ENCODE measurements around the gene TNRC6B. TPM values are rescaled to one million over a fixed set of nuclear protein-coding genes. Genes with fewer than 3 reads are reported as not detected.

The TNRC6B gene
- polyA plus RNA-seq, 1 donor from 2014 or later = 7.6 TPM

GRCh38 chr22:40330086-40330485 lies 152.4 kb downstream of the TNRC6B start:
- Histone ChIP-seq H3K9me2 (ENCODE audit: insufficient read depth, low read length) (no peaks in the 10 kb centered on the region), H3F3A (ENCODE audit: insufficient read depth, low read length, poor library complexity, severe bottlenecking) (no peaks in the 10 kb centered on the region), H4K20me1 (ENCODE audit: insufficient read depth) (no peaks in the 10 kb centered on the region), H3K27me3 (ENCODE audit: insufficient read depth, low read depth, low read length) (no peaks in the 10 kb centered on the region), H3K4me2 (ENCODE audit: low read length) (no peak overlapping the region), H3K27ac (ENCODE audit: low read length) (no peak overlapping the region), H3K36me3 (ENCODE audit: insufficient read depth, low read length) (no peaks in the 10 kb centered on the region), H3K9ac (ENCODE audit: low read length) (no peak overlapping the region), H3K9me3 (ENCODE audit: low read length) (no peaks in the 10 kb centered on the region), H2AFZ (ENCODE audit: low read depth, low read length) (no peak overlapping the region), H3K4me3 (ENCODE audit: low read length) (no peak overlapping the region), H3K79me2 (replicated peaks; ENCODE audit: insufficient read depth, low read length) (no peaks in the 10 kb centered on the region)
- TF ChIP-seq CTCF (IDR thresholded peaks at IDR 0.05; ENCODE audit: poor library complexity, severe bottlenecking) (no peak), SMC3 (conservative IDR thresholded peaks at IDR 0.05; ENCODE audit: poor library complexity) (no peak), MXI1 (conservative IDR thresholded peaks at IDR 0.05; ENCODE audit: poor library complexity, severe bottlenecking) (no peak), RAD21 (conservative IDR thresholded peaks at IDR 0.05) (no peak), POLR2AphosphoS5 (IDR thresholded peaks at IDR 0.05) (no peak), EZH2 (IDR thresholded peaks at IDR 0.05; ENCODE audit: borderline replicate concordance, insufficient read depth, low read length, poor library complexity, severe bottlenecking) (no peak), EP300 (conservative IDR thresholded peaks at IDR 0.05; ENCODE audit: poor library complexity, severe bottlenecking) (no peak), TAF1 (IDR thresholded peaks at IDR 0.05; ENCODE audit: low read depth) (no peak), REST (IDR thresholded peaks at IDR 0.05; ENCODE audit: borderline replicate concordance) (no peak)

GRCh38 chr22:40330615-40331014 lies 152.9 kb downstream of the TNRC6B start:
- TF ChIP-seq POLR2AphosphoS5 (IDR thresholded peaks at IDR 0.05) (no peak), TAF1 (IDR thresholded peaks at IDR 0.05; ENCODE audit: low read depth) (no peak), RAD21 (conservative IDR thresholded peaks at IDR 0.05) (no peak), CTCF (IDR thresholded peaks at IDR 0.05; ENCODE audit: poor library complexity, severe bottlenecking) (no peak), MXI1 (conservative IDR thresholded peaks at IDR 0.05; ENCODE audit: poor library complexity, severe bottlenecking) (no peak), REST (IDR thresholded peaks at IDR 0.05; ENCODE audit: borderline replicate concordance) (no peak), EP300 (conservative IDR thresholded peaks at IDR 0.05; ENCODE audit: poor library complexity, severe bottlenecking) (no peak), EZH2 (IDR thresholded peaks at IDR 0.05; ENCODE audit: borderline replicate concordance, insufficient read depth, low read length, poor library complexity, severe bottlenecking) (no peak), SMC3 (conservative IDR thresholded peaks at IDR 0.05; ENCODE audit: poor library complexity) (no peak)
- H3F3A ChIP-seq (ENCODE audit: insufficient read depth, low read length, poor library complexity, severe bottlenecking) = no peaks in the 10 kb centered on the region

More at GRCh38 chr22:40330615-40331014, 152.9 kb downstream of the TNRC6B start:
- Histone ChIP-seq H3K36me3 (ENCODE audit: insufficient read depth, low read length) (no peaks in the 10 kb centered on the region), H3K27ac (ENCODE audit: low read length) (no peak overlapping the region), H3K9ac (ENCODE audit: low read length) (no peak overlapping the region), H3K9me2 (ENCODE audit: insufficient read depth, low read length) (no peaks in the 10 kb centered on the region), H3K27me3 (ENCODE audit: insufficient read depth, low read depth, low read length) (no peaks in the 10 kb centered on the region), H3K79me2 (replicated peaks; ENCODE audit: insufficient read depth, low read length) (no peaks in the 10 kb centered on the region), H3K9me3 (ENCODE audit: low read length) (no peaks in the 10 kb centered on the region), H3K4me2 (ENCODE audit: low read length) (no peak overlapping the region), H4K20me1 (ENCODE audit: insufficient read depth) (no peaks in the 10 kb centered on the region), H2AFZ (ENCODE audit: low read depth, low read length) (no peak overlapping the region), H3K4me3 (ENCODE audit: low read length) (no peak overlapping the region)

All from neural cell (in vitro differentiated cells).